ENCODE data around the gene ZSCAN10.

The ZSCAN10 gene

GRCh38 chr16:3143598-3144320 lies 44.7 kb upstream of the ZSCAN10 start:
- Histone ChIP-seq H2BK5ac (ENCODE audit: low read depth, low read length, poor library complexity, severe bottlenecking) (no peak overlapping the region), H2BK15ac (ENCODE audit: low read depth, poor library complexity, severe bottlenecking) (no peak overlapping the region), H3K9me3 (ENCODE audit: control insufficient read depth, low read length) (no peaks in the 10 kb centered on the region), H4K91ac (ENCODE audit: low read length) (no peak overlapping the region), H3K4me1 (ENCODE audit: control insufficient read depth, insufficient read depth, low read depth, low read length) (peaks cover 15% of the 10 kb centered on the region), H3K4ac (ENCODE audit: low read depth in 1 of 2, low read length in 2 of 2) (no peak overlapping the region), H3K9ac (ENCODE audit: low read length) (no peak overlapping the region), H2AFZ (ENCODE audit: low read depth, low read length) (no peak overlapping the region), H3K4me2 (ENCODE audit: low read length, poor library complexity, severe bottlenecking) (no peak overlapping the region), H3K79me1 (replicated peaks; ENCODE audit: low read length, poor library complexity, severe bottlenecking) (peaks cover 4% of the 10 kb centered on the region), H2BK120ac (ENCODE audit: low read depth, low read length) (no peak overlapping the region), H3K14ac (ENCODE audit: low read length in 2 of 2) (peak overlapping the region in 1 of 2 experiments; percentile 22), H2AK5ac (ENCODE audit: low read length, severe bottlenecking) (no peak overlapping the region), H4K8ac (ENCODE audit: low read length) (no peak overlapping the region), H2BK12ac (ENCODE audit: low read length in 2 of 2) (no peak overlapping the region), H3K18ac (ENCODE audit: low read depth in 1 of 2, low read length in 2 of 2) (no peak overlapping the region), H3K27ac (ENCODE audit: low read length, poor library complexity, severe bottlenecking) (no peak overlapping the region), H3K36me3 (ENCODE audit: control insufficient read depth in 1 of 2, insufficient read depth in 2 of 2, low read depth in 1 of 2, low read length in 2 of 2) (peaks cover 28 to 39% of the 10 kb centered on the region in 2 experiments), H3K27me3 (ENCODE audit: control insufficient read depth in 1 of 2, insufficient read depth in 1 of 2, low read length in 2 of 2) (no peaks in the 10 kb centered on the region), H3K23ac (ENCODE audit: low read length in 2 of 2) (no peak overlapping the region), H3K4me3 (ENCODE audit: insufficient read depth in 1 of 2, low read depth in 1 of 2, low read length in 2 of 2) (no peak overlapping the region)
- 83% methylated on average over 23 of the region's 23 CpGs for WGBS
- DNase-seq, result no peak

- no peak overlapping the region for H2AFZ ChIP-seq (ENCODE audit: low read depth, low read length)
- H3K18ac ChIP-seq (ENCODE audit: low read depth in 1 of 2, low read length in 2 of 2), result no peak overlapping the region
- H4K8ac ChIP-seq (ENCODE audit: low read length), result no peak overlapping the region
- no peak overlapping the region for H3K4me3 ChIP-seq (ENCODE audit: insufficient read depth in 1 of 2, low read depth in 1 of 2, low read length in 2 of 2)
- no peaks in the 10 kb centered on the region for H3K27me3 ChIP-seq (ENCODE audit: control insufficient read depth in 1 of 2, insufficient read depth in 1 of 2, low read length in 2 of 2)
- H3K9me3 ChIP-seq (ENCODE audit: control insufficient read depth, low read length), result no peaks in the 10 kb centered on the region
- no peak overlapping the region for H3K14ac ChIP-seq (ENCODE audit: low read length in 2 of 2)
- no peak overlapping the region for H2AK5ac ChIP-seq (ENCODE audit: low read length, severe bottlenecking)
- H4K91ac ChIP-seq (ENCODE audit: low read length), result no peak overlapping the region
- no peak overlapping the region for H3K4me2 ChIP-seq (ENCODE audit: low read length, poor library complexity, severe bottlenecking)
- no peak overlapping the region for H2BK15ac ChIP-seq (ENCODE audit: low read depth, poor library complexity, severe bottlenecking)
- H2BK12ac ChIP-seq (ENCODE audit: low read length in 2 of 2), result no peak overlapping the region
- H3K23ac ChIP-seq (ENCODE audit: low read length in 2 of 2), result no peak overlapping the region
- H3K27ac ChIP-seq (ENCODE audit: low read length, poor library complexity, severe bottlenecking), result no peak overlapping the region
- no peak overlapping the region for H3K4ac ChIP-seq (ENCODE audit: low read depth in 1 of 2, low read length in 2 of 2)
- 94% methylated on average over 11 of the region's 11 CpGs for WGBS
- H3K36me3 ChIP-seq (ENCODE audit: control insufficient read depth in 1 of 2, insufficient read depth in 2 of 2, low read depth in 1 of 2, low read length in 2 of 2), result peaks cover 34 to 44% of the 10 kb centered on the region in 2 experiments
- H3K4me1 ChIP-seq (ENCODE audit: control insufficient read depth, insufficient read depth, low read depth, low read length), result peaks cover 18% of the 10 kb centered on the region
- H2BK120ac ChIP-seq (ENCODE audit: low read depth, low read length), result no peak overlapping the region
- H3K79me1 ChIP-seq (replicated peaks; ENCODE audit: low read length, poor library complexity, severe bottlenecking), result peaks cover 4% of the 10 kb centered on the region
- no peak overlapping the region for H3K9ac ChIP-seq (ENCODE audit: low read length)
- DNase-seq, result no peak
- H2BK5ac ChIP-seq (ENCODE audit: low read depth, low read length, poor library complexity, severe bottlenecking), result no peak overlapping the region
These were observed 44.1 kb upstream of the ZSCAN10 start for GRCh38 chr16:3143189-3143588.

DNA sequence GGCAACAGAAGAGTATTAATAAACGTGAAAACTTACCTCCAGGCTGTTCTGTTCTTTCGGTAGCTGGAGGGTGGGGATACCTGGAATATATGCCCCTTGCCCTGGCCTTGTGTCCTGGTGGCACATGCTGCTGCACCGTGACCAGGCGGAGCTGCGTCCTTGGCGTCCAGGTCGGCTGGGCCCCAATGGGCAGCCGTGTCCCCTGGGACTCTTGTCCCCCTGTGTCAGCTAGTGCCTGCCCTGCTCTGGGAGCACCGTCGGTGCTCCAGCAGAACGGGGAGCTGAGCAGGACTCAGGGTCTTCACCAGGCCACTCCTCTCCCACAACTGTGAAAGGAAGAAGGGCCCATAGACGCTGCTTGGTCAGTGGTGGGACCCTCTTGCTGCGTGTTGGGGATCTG lies 43.7 kb upstream of the ZSCAN10 start:
- no peak overlapping the region for H2BK15ac ChIP-seq (ENCODE audit: low read depth, poor library complexity, severe bottlenecking)
- DNase-seq, result no peak
- 91% methylated on average over 13 of the region's 13 CpGs for WGBS
- no peak overlapping the region for H2AK5ac ChIP-seq (ENCODE audit: low read length, severe bottlenecking)
- peak overlapping the region; percentile 33 for H4K8ac ChIP-seq (ENCODE audit: low read length)
- no peak overlapping the region for H3K14ac ChIP-seq (ENCODE audit: low read length in 2 of 2)
- H3K4me2 ChIP-seq (ENCODE audit: low read length, poor library complexity, severe bottlenecking), result no peak overlapping the region
- H3K27me3 ChIP-seq (ENCODE audit: control insufficient read depth in 1 of 2, insufficient read depth in 1 of 2, low read length in 2 of 2), result no peaks in the 10 kb centered on the region
- H3K4ac ChIP-seq (ENCODE audit: low read depth in 1 of 2, low read length in 2 of 2), result no peak overlapping the region
- H2BK12ac ChIP-seq (ENCODE audit: low read length in 2 of 2), result no peak overlapping the region
- H2AFZ ChIP-seq (ENCODE audit: low read depth, low read length), result no peak overlapping the region
- peaks cover 4% of the 10 kb centered on the region for H3K79me1 ChIP-seq (replicated peaks; ENCODE audit: low read length, poor library complexity, severe bottlenecking)
- no peak overlapping the region for H3K18ac ChIP-seq (ENCODE audit: low read depth in 1 of 2, low read length in 2 of 2)
- H2BK120ac ChIP-seq (ENCODE audit: low read depth, low read length), result no peak overlapping the region
- peaks cover 37 to 48% of the 10 kb centered on the region in 2 experiments for H3K36me3 ChIP-seq (ENCODE audit: control insufficient read depth in 1 of 2, insufficient read depth in 2 of 2, low read depth in 1 of 2, low read length in 2 of 2)
- H4K91ac ChIP-seq (ENCODE audit: low read length), result no peak overlapping the region
- no peak overlapping the region for H3K4me3 ChIP-seq (ENCODE audit: insufficient read depth in 1 of 2, low read depth in 1 of 2, low read length in 2 of 2)
- no peaks in the 10 kb centered on the region for H3K9me3 ChIP-seq (ENCODE audit: control insufficient read depth, low read length)
- H2BK5ac ChIP-seq (ENCODE audit: low read depth, low read length, poor library complexity, severe bottlenecking), result no peak overlapping the region
- peaks cover 19% of the 10 kb centered on the region for H3K4me1 ChIP-seq (ENCODE audit: control insufficient read depth, insufficient read depth, low read depth, low read length)
- H3K23ac ChIP-seq (ENCODE audit: low read length in 2 of 2), result no peak overlapping the region
- H3K9ac ChIP-seq (ENCODE audit: low read length), result no peak overlapping the region
- H3K27ac ChIP-seq (ENCODE audit: low read length, poor library complexity, severe bottlenecking), result no peak overlapping the region

- no peak overlapping the region for H3K18ac ChIP-seq (ENCODE audit: low read depth in 1 of 2, low read length in 2 of 2)
- no peak overlapping the region for H4K91ac ChIP-seq (ENCODE audit: low read length)
- no peak overlapping the region for H2BK120ac ChIP-seq (ENCODE audit: low read depth, low read length)
- H2BK5ac ChIP-seq (ENCODE audit: low read depth, low read length, poor library complexity, severe bottlenecking), result no peak overlapping the region
- H3K79me1 ChIP-seq (replicated peaks; ENCODE audit: low read length, poor library complexity, severe bottlenecking), result peaks cover 7% of the 10 kb centered on the region
- no peak overlapping the region for H2BK15ac ChIP-seq (ENCODE audit: low read depth, poor library complexity, severe bottlenecking)
- H3K9me3 ChIP-seq (ENCODE audit: control insufficient read depth, low read length), result no peaks in the 10 kb centered on the region
- H3K23ac ChIP-seq (ENCODE audit: low read length in 2 of 2), result no peak overlapping the region
- H3K9ac ChIP-seq (ENCODE audit: low read length), result no peak overlapping the region
- peaks cover 40 to 52% of the 10 kb centered on the region in 2 experiments for H3K36me3 ChIP-seq (ENCODE audit: control insufficient read depth in 1 of 2, insufficient read depth in 2 of 2, low read depth in 1 of 2, low read length in 2 of 2)
- H3K4ac ChIP-seq (ENCODE audit: low read depth in 1 of 2, low read length in 2 of 2), result no peak overlapping the region
- no peak for DNase-seq
- H3K4me2 ChIP-seq (ENCODE audit: low read length, poor library complexity, severe bottlenecking), result no peak overlapping the region
- 92% methylated on average over 22 of the region's 22 CpGs for WGBS
- peaks cover 19% of the 10 kb centered on the region for H3K4me1 ChIP-seq (ENCODE audit: control insufficient read depth, insufficient read depth, low read depth, low read length)
- H3K4me3 ChIP-seq (ENCODE audit: insufficient read depth in 1 of 2, low read depth in 1 of 2, low read length in 2 of 2), result no peak overlapping the region
- H4K8ac ChIP-seq (ENCODE audit: low read length), result no peak overlapping the region
- H2AK5ac ChIP-seq (ENCODE audit: low read length, severe bottlenecking), result no peak overlapping the region
- H3K27ac ChIP-seq (ENCODE audit: low read length, poor library complexity, severe bottlenecking), result no peak overlapping the region
- no peak overlapping the region for H2BK12ac ChIP-seq (ENCODE audit: low read length in 2 of 2)
- H3K27me3 ChIP-seq (ENCODE audit: control insufficient read depth in 1 of 2, insufficient read depth in 1 of 2, low read length in 2 of 2), result no peaks in the 10 kb centered on the region
- H3K14ac ChIP-seq (ENCODE audit: low read length in 2 of 2), result no peak overlapping the region
- H2AFZ ChIP-seq (ENCODE audit: low read depth, low read length), result no peak overlapping the region
These were observed 43.2 kb upstream of the ZSCAN10 start for GRCh38 chr16:3142327-3142726.

Data from mesenchymal stem cell (in vitro differentiated cells and primary cell).